ENCODE measurements around the gene GRIN2B. TPM values are rescaled to one million over a fixed set of nuclear protein-coding genes. Genes with fewer than 3 reads are reported as not detected.

GRIN2B gene
- total and polyA plus RNA-seq, 9 of the 15 experiments (the other 6 are each of a cell fraction or from before 2014, with no cell fraction given): not detected

DNA sequence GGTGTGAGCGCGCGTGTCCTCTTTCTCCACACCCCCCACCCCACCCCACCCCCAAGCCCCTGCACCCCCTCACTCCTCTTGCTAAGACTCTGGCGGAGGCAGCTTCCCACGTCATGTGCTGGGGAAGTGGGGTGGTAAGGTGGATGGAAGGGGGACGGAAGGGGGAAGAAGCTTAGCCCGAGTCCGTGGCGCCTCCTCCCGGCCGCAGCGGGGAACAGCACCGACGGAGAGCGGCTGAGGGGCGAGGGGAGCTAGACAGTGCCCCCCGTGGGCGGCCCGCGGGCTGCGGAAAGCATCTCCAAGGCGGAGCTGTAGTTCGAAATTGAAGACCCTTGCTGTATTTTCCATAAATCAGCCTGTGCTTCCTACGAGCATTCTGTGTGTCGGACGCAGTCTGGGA lies 588 bp upstream of the GRIN2B start:
- ChIA-PET CTCF (ENCODE audit: low intra/inter-chr PET ratio) (no interaction called here), POLR2A (no interaction called here)
- Histone ChIP-seq H3K27ac (ENCODE audit: extremely low read depth, low read depth, low read length) (no peak overlapping the region), H2AFZ (ENCODE audit: low read depth, low read length) (no peak overlapping the region), H3K36me3 (ENCODE audit: control insufficient read depth, insufficient read depth, low read length) (no peaks in the 10 kb centered on the region), H3K9me3 (replicated peaks; ENCODE audit: control insufficient read depth, insufficient read depth, low read depth, low read length) (no peaks in the 10 kb centered on the region), H3K9me1 (ENCODE audit: control insufficient read depth, insufficient read depth, low read length) (no peaks in the 10 kb centered on the region), H3K9ac (ENCODE audit: insufficient read depth in 1 of 2, low read depth in 2 of 2, low read length in 2 of 2) (no peak overlapping the region), H3K79me2 (ENCODE audit: control insufficient read depth, insufficient read depth, low read length) (no peaks in the 10 kb centered on the region), H3K27me3 (ENCODE audit: control insufficient read depth in 2 of 2, insufficient read depth in 2 of 2, low read length in 2 of 2) (no peaks in the 10 kb centered on the region; a peak in 1 of 5 replicates), H3K4me2 (ENCODE audit: insufficient read depth, low read length) (no peak overlapping the region), H3K4me3 (no peak overlapping the region), H3K4me1 (replicated peaks in 1 of 2; ENCODE audit: control insufficient read depth in 2 of 2, insufficient read depth in 2 of 2, low read length in 2 of 2) (no peaks in the 10 kb centered on the region; a peak in 1 of 5 replicates), H4K20me1 (replicated peaks; ENCODE audit: control insufficient read depth, insufficient read depth, low read length) (no peaks in the 10 kb centered on the region)
- FAIRE-seq (no peak), ATAC-seq (peak; percentile 34; the same call in 1 of the 3 replicates), DNase-seq (ENCODE audit: extremely low read depth in 1 of 4, low spot score in 3 of 4) (peak in 1 of 4 experiments; percentile 11)
- no TSS peak for BruUV-seq (replicated peaks)
- in situ Hi-C loops (cut with MboI): no loop called here
- 15% methylated on average over 5 of the region's 26 CpGs for WGBS (ENCODE audit: insufficient coverage, low coverage, missing lambda C conversion rate)
- intact Hi-C loops (cut with micrococcal nuclease): no loop called here
- peak in 1 of 3 experiments; percentile 71; a peak in 2 of 6 replicates for TF ChIP-seq CTCF (IDR thresholded peaks at IDR 0.05 in 2 of 3, conservative IDR thresholded peaks at IDR 0.05 in 1 of 3; ENCODE audit: insufficient read depth in 2 of 3, low read depth in 1 of 3, low read length in 3 of 3)
- TF ChIP-seq ZNF121 (CRISPR knock-in tag; conservative IDR thresholded peaks at IDR 0.05): no peak
- no peak for TF ChIP-seq ZKSCAN1 (IDR thresholded peaks at IDR 0.05; ENCODE audit: low read depth, low read length)
